Keratinocyte (primary cell): ENCODE results near the gene CLIP4. TPM values are rescaled to one million over a fixed set of nuclear protein-coding genes. Genes with fewer than 3 reads are reported as not detected.

Experiments
- DNase-seq: peaks from one replicate; pipeline ENCODE4 v3.0.0-alpha.2; 2011; ENCODE audit warnings: low read depth, missing footprints, low spot score
- FAIRE-seq: peaks from 2 replicates; lab custom pipeline; 2011; peaks lifted over from hg19 to GRCh38; lab: Jason Lieb, UNC
- H2AFZ ChIP-seq: 2 replicates; pipeline ENCODE4 v1.6.0; 2012; ENCODE audit warnings: low read length, control low read depth, inconsistent platforms; ENCODE audit not compliant: control insufficient read depth
- H3K27ac ChIP-seq: 2 replicates; pipeline ENCODE4 v1.5.1; 2011; ENCODE audit warnings: low read length; ENCODE audit not compliant: control insufficient read depth, insufficient read depth
- H3K27me3 ChIP-seq: 3 replicates; pipeline ENCODE4 v1.6.0; 2011; ENCODE audit warnings: low read length; ENCODE audit not compliant: control insufficient read depth, insufficient read depth; ENCODE audit errors: extremely low read depth
- H3K36me3 ChIP-seq, 2 experiments: 2 replicates in 1 of 2; 3 replicates in 1 of 2; pipeline ENCODE4 v1.5.1; 2011; ENCODE audit warnings: low read length in 2 of 2, mild to moderate bottlenecking in 1 of 2; ENCODE audit not compliant: control insufficient read depth in 2 of 2, insufficient read depth in 2 of 2; ENCODE audit errors: extremely low read depth in 1 of 2
- H3K4me1 ChIP-seq: 3 replicates; pipeline ENCODE4 v1.5.1; 2011; ENCODE audit warnings: low read length; ENCODE audit not compliant: control insufficient read depth, insufficient read depth; ENCODE audit errors: extremely low read depth
- H3K4me2 ChIP-seq: 3 replicates; pipeline ENCODE4 v1.6.0; 2011; ENCODE audit warnings: low read depth, low read length; ENCODE audit not compliant: control insufficient read depth, insufficient read depth; ENCODE audit errors: extremely low read depth
- H3K4me3 ChIP-seq, 3 experiments: fragments of 200-600 bp in 1 of 3; sonication (generic) in 1 of 3; 2 replicates in 2 of 3; 3 replicates in 1 of 3; pipeline ENCODE4 v1.5.1; 2011 to 2016; ENCODE audit warnings: low read length in 3 of 3, mild to moderate bottlenecking in 3 of 3, control low read depth in 2 of 3, inconsistent platforms in 1 of 3, low read depth in 1 of 3, mixed read lengths in 1 of 3, mixed run types in 1 of 3, moderate library complexity in 1 of 3; ENCODE audit not compliant: control insufficient read depth in 2 of 3, insufficient read depth in 2 of 3; ENCODE audit errors: extremely low read depth in 1 of 3
- H3K79me2 ChIP-seq: 2 replicates; pipeline ENCODE4 v1.6.0; 2012; ENCODE audit warnings: low read length; ENCODE audit not compliant: control insufficient read depth, insufficient read depth
- H3K9ac ChIP-seq: 3 replicates; pipeline ENCODE4 v1.6.0; 2011; ENCODE audit warnings: low read length; ENCODE audit not compliant: control insufficient read depth, insufficient read depth; ENCODE audit errors: extremely low read depth
- H3K9me1 ChIP-seq: 3 replicates; pipeline ENCODE4 v1.6.0; 2011; ENCODE audit warnings: low read length; ENCODE audit not compliant: control insufficient read depth, insufficient read depth; ENCODE audit errors: extremely low read depth
- H3K9me3 ChIP-seq: 2 replicates; pipeline ENCODE4 v1.5.1; 2012; ENCODE audit warnings: low read depth, low read length; ENCODE audit not compliant: control insufficient read depth
- H4K20me1 ChIP-seq: 3 replicates; pipeline ENCODE4 v1.6.0; 2011; ENCODE audit warnings: low read length; ENCODE audit not compliant: control insufficient read depth, insufficient read depth; ENCODE audit errors: extremely low read depth
- CTCF ChIP-seq, 3 experiments: IDR thresholded peaks in 1 of 3; conservative IDR thresholded peaks in 1 of 3; optimal IDR thresholded peaks in 1 of 3; 2 replicates in 2 of 3; 3 replicates in 1 of 3; pipeline versions ENCODE3 to v1.5.1; 2011; ENCODE audit warnings: low read length in 3 of 3, mild to moderate bottlenecking in 3 of 3, moderate library complexity in 2 of 3, control low read depth in 1 of 3, inconsistent platforms in 1 of 3; ENCODE audit not compliant: insufficient read depth in 2 of 3; ENCODE audit errors: extremely low read depth in 1 of 3
- EZH2 ChIP-seq: IDR thresholded peaks from one replicate; pipeline ENCODE4 v1.6.1; 2012; ENCODE audit warnings: inconsistent platforms, mild to moderate bottlenecking, low read length, moderate library complexity
- dilution Hi-C: fragments of 300-500 bp; cut with MboI; formaldehyde crosslinking; loops from one replicate; pipeline ENCODE4 v1.7.0; 2020; ENCODE audit warnings: low sequenced_read_pairs; ENCODE audit not compliant: extremely low pct_ligation_motif_present
- polyA plus RNA-seq, 5 experiments: library from polyadenylated mRNA; depleted of rRNA in 3 of 5; stranded (reverse) in 3 of 5; stranded (forward) in 1 of 5; unstranded in 1 of 5; fragments of >200 nt; gene quantifications; 1 replicate in 1 of 5; 2 replicates in 3 of 5; 3 replicates in 1 of 5; pipeline versions ENCODE4 v1.2.1 to v1.2.3, GENCODE V29; 2011 to 2012; ENCODE audit warnings: missing spikeins in 2 of 5, low read depth in 1 of 5, low replicate concordance in 1 of 5

CLIP4 gene
- polyA plus RNA-seq, 1 donor (not counting 4 experiments of a cell fraction or from before 2014, with no cell fraction given) = 46.6 TPM

- no peaks in the 10 kb centered on the region for H3K9me3 ChIP-seq
- H3K9ac ChIP-seq = no peak overlapping the region
- no peak for TF ChIP-seq EZH2
- no peak for TF ChIP-seq CTCF (optimal IDR thresholded peaks at IDR 0.05 in 1 of 3, IDR thresholded peaks at IDR 0.05 in 1 of 3, conservative IDR thresholded peaks at IDR 0.05 in 1 of 3; ENCODE audit: extremely low read depth in 1 of 3, insufficient read depth in 2 of 3, low read length in 3 of 3)
- H3K4me3 ChIP-seq = no peak overlapping the region
- no peaks in the 10 kb centered on the region for H3K36me3 ChIP-seq
- H3K4me1 ChIP-seq = no peaks in the 10 kb centered on the region
- dilution Hi-C loops = no loop called here
- H3K27me3 ChIP-seq = no peaks in the 10 kb centered on the region
- H3K9me1 ChIP-seq = no peaks in the 10 kb centered on the region
- FAIRE-seq (no peak), DNase-seq (no peak)
- H2AFZ ChIP-seq = no peak overlapping the region
- H3K79me2 ChIP-seq = no peaks in the 10 kb centered on the region
- no peak overlapping the region for H3K4me2 ChIP-seq
- no peaks in the 10 kb centered on the region for H4K20me1 ChIP-seq
- H3K27ac ChIP-seq = no peak overlapping the region
Measured at GRCh38 chr2:29097569-29097968, 17.6 kb upstream of the CLIP4 start.

DNA sequence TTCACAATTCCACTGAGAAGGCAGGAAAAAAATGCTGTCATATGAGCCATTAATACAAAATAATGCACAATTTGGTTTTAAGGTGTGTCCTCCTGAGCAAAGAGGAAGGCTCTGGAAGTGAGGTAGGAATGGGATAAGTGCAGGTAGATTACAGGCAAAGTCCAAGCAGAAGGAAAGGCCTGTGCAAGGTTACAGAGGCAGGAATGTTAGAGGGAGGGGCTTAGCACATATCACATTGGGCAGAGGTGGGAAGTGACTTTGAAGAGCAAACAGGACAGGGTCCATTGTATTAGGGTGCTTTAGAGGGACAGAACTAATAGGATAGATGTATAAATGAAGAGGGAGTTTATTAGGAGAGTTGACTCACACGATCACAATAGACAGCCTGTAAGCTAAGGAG is 14.7 kb upstream of the CLIP4 start:
- H3K4me3 ChIP-seq = no peak overlapping the region
- no peak for FAIRE-seq

More for the DNA sequence above, 14.7 kb upstream of the CLIP4 start:
- dilution Hi-C loops = no loop called here
- Histone ChIP-seq H3K36me3 (no peaks in the 10 kb centered on the region), H3K9me3 (no peaks in the 10 kb centered on the region), H3K4me2 (no peak overlapping the region), H2AFZ (no peak overlapping the region), H3K79me2 (no peaks in the 10 kb centered on the region), H3K4me1 (no peaks in the 10 kb centered on the region), H3K9ac (no peak overlapping the region), H3K9me1 (no peaks in the 10 kb centered on the region), H4K20me1 (no peaks in the 10 kb centered on the region), H3K27me3 (no peaks in the 10 kb centered on the region), H3K27ac (no peak overlapping the region)
- no peak for DNase-seq
- TF ChIP-seq EZH2 = no peak
- TF ChIP-seq CTCF (optimal IDR thresholded peaks at IDR 0.05 in 1 of 3, IDR thresholded peaks at IDR 0.05 in 1 of 3, conservative IDR thresholded peaks at IDR 0.05 in 1 of 3; ENCODE audit: extremely low read depth in 1 of 3, insufficient read depth in 2 of 3, low read length in 3 of 3) = no peak
